HG02678 (cell line): ENCODE data around the gene LGALS3BP.

ENCODE experiments used
- ATAC-seq: cut with Tn5 transposase; IDR thresholded peaks from one replicate; pipeline ENCODE4 v1.9.1; 2021; ENCODE audit warnings: mild to moderate bottlenecking, moderate library complexity; ENCODE audit not compliant: unreplicated experiment

The LGALS3BP gene

GRCh38 chr17:78921437-78921971 is 58.2 kb downstream of the LGALS3BP start:
- ATAC-seq: no peak
